Parathyroid adenoma (tissue), 2 donors: ENCODE data around the gene KCNQ1.

ENCODE experiments used
- H2AFZ ChIP-seq: fragments of 300-600 bp; sonication (generic); one replicate; pipeline ENCODE4 v1.7.0; 2017; ENCODE audit warnings: antibody characterized with exemption, mild to moderate bottlenecking
- H3K27ac ChIP-seq: fragments of 300-600 bp; sonication (generic); one replicate; pipeline ENCODE4 v1.7.0; 2017
- H3K27me3 ChIP-seq: fragments of 300-600 bp; sonication (generic); one replicate; pipeline ENCODE4 v1.7.0; 2017; ENCODE audit warnings: low read length; ENCODE audit not compliant: control insufficient read depth, insufficient read depth
- H3K36me3 ChIP-seq: fragments of 300-600 bp; sonication (generic); one replicate; pipeline ENCODE4 v1.7.0; 2017; ENCODE audit warnings: low read length; ENCODE audit not compliant: control insufficient read depth, insufficient read depth
- H3K4me1 ChIP-seq: fragments of 300-600 bp; sonication (generic); one replicate; pipeline ENCODE4 v1.7.0; 2017; ENCODE audit warnings: control low read depth
- H3K4me2 ChIP-seq: fragments of 300-600 bp; sonication (generic); one replicate; pipeline ENCODE4 v1.7.0; 2017; ENCODE audit warnings: low read length
- H3K4me3 ChIP-seq: fragments of 300-600 bp; sonication (generic); one replicate; pipeline ENCODE4 v1.7.0; 2017; ENCODE audit warnings: low read depth, low read length
- H3K79me2 ChIP-seq: fragments of 300-600 bp; sonication (generic); one replicate; pipeline ENCODE4 v1.7.0; 2017; ENCODE audit warnings: control low read depth
- H3K9ac ChIP-seq: fragments of 300-600 bp; sonication (generic); one replicate; pipeline ENCODE4 v1.7.0; 2017; ENCODE audit warnings: mild to moderate bottlenecking
- H3K9me3 ChIP-seq: fragments of 300-600 bp; sonication (generic); one replicate; pipeline ENCODE4 v1.7.0; 2017; ENCODE audit warnings: low read length; ENCODE audit not compliant: control insufficient read depth
- TF ChIP-seq, protein P1 (sequence below): fragments of 300-600 bp; sonication (generic); IDR thresholded peaks from one replicate; pipeline ENCODE4 v1.7.0; 2017; ENCODE audit warnings: antibody characterized with exemption, mild to moderate bottlenecking
- donor health status: primary hyperparathyroidism.

The KCNQ1 gene

DNA sequence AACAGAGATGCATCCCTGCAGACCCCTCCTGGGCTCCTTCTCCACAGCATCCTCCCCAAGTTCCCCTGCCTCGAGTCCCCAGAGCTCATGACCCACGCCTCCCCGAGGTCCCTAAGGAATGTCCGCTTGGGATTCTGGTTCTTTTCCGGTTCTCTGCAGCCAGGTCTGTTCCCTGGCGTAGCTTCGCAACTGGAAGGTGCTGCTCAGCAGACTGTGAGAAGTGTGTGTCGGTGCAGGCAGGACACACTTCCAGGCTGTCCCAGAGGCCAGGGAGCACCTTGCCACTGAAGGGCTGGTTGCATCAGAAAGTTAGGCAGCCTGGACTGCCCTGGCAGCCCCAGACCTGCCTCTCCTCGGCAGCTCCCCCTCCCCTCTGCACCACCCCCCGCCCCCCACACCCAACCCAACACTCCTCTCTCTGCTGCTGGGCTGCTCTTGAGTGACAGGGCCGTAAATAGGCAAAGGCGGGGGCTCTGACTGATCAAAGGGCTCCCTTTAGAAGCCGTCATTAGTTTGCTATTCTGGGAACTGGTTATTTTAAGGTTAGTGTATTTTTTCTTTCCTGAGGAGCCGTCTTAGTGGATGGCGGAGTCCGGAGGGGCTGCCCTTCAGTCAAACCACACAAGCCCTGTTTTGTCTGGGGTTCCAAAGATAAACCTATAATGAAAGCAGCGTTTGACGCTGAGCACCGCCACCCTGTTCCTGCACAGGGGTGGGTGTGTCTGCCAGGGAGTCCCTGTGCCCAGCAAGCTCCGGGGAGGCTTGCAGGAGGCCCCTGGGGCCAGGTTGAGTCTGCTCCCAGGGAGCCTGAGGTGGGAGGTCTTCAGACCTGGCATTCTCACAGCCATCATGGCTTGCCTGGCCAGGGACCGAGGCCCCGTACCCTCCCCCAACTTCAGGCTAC, 343.6 kb downstream of the KCNQ1 start:
- no peak overlapping the region for H3K27ac ChIP-seq
- H3K9me3 ChIP-seq: no peaks in the 10 kb centered on the region
- TF ChIP-seq, protein P1, sequence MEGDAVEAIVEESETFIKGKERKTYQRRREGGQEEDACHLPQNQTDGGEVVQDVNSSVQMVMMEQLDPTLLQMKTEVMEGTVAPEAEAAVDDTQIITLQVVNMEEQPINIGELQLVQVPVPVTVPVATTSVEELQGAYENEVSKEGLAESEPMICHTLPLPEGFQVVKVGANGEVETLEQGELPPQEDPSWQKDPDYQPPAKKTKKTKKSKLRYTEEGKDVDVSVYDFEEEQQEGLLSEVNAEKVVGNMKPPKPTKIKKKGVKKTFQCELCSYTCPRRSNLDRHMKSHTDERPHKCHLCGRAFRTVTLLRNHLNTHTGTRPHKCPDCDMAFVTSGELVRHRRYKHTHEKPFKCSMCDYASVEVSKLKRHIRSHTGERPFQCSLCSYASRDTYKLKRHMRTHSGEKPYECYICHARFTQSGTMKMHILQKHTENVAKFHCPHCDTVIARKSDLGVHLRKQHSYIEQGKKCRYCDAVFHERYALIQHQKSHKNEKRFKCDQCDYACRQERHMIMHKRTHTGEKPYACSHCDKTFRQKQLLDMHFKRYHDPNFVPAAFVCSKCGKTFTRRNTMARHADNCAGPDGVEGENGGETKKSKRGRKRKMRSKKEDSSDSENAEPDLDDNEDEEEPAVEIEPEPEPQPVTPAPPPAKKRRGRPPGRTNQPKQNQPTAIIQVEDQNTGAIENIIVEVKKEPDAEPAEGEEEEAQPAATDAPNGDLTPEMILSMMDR: no peak
- H2AFZ ChIP-seq: no peak overlapping the region
- H3K4me3 ChIP-seq: no peak overlapping the region
- H3K27me3 ChIP-seq: no peaks in the 10 kb centered on the region
- H3K36me3 ChIP-seq: no peaks in the 10 kb centered on the region
- H3K4me2 ChIP-seq: no peak overlapping the region
- no peaks in the 10 kb centered on the region for H3K79me2 ChIP-seq
- no peaks in the 10 kb centered on the region for H3K4me1 ChIP-seq
- H3K9ac ChIP-seq: no peak overlapping the region

DNA sequence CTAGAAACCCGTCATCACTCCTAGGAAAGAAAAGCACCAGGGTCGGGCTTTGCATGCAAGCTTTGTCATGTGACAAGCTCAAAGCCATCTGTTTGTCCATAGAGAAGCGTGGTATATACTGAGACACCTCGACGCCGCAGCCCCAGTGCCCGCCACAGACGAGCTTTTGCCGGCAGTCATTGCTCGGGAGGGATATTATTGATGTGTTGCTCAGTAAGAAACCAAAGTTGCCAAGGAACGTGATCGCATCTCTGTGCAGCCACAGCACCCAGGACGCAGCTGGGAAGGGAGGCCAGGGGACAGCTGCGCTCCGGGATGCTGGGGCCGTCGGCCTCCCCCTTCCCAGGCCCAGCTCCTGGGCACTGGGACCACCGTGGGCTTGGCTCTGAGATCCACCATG, 344.5 kb downstream of the KCNQ1 start:
- Histone ChIP-seq H2AFZ (no peak overlapping the region), H3K27ac (no peak overlapping the region), H3K9ac (no peak overlapping the region), H3K4me1 (no peaks in the 10 kb centered on the region), H3K79me2 (no peaks in the 10 kb centered on the region), H3K36me3 (no peaks in the 10 kb centered on the region), H3K9me3 (no peaks in the 10 kb centered on the region), H3K4me3 (no peak overlapping the region), H3K4me2 (no peak overlapping the region), H3K27me3 (no peaks in the 10 kb centered on the region)
- TF ChIP-seq, protein P1: no peak

DNA sequence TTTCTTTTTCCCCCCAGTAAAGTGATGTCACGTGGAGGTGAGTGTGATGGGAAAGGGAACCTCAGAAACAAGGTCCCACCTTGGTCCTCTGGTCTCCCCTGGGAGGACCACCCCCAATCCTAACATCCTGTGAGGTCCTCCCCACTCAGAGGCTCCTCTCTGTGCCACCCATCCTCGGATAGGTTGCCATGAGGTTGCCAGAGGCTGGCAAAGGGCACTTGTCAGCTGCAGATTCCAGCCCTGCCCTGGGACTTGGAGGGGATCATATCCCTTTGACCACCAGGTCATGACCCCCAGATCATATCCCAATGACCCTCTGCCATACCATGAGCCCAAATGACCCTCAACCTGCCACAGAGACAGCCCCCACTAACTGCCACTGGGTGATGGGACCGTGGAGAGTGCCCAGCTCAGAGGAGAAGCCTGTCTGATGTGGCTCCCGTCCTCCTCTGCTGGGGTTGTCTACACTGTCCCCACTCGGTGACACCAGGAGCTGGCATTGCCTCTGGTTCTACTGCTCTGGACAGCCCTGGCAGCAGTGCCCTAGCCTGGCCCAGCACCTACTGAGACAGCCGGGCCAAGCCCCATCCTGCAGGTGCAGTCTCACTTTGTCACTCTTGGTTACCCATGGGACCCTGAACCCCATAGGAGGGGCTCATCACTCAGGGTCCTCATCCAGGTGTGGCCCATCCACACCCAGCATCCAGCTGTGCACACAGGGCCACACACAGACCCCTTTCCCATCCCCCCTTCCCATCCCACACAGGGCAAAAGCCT, 345.2 kb downstream of the KCNQ1 start:
- Histone ChIP-seq H2AFZ (no peak overlapping the region), H3K4me2 (no peak overlapping the region), H3K27ac (no peak overlapping the region), H3K9me3 (no peaks in the 10 kb centered on the region), H3K4me1 (no peaks in the 10 kb centered on the region), H3K9ac (no peak overlapping the region), H3K4me3 (no peak overlapping the region), H3K27me3 (no peaks in the 10 kb centered on the region), H3K36me3 (no peaks in the 10 kb centered on the region), H3K79me2 (no peaks in the 10 kb centered on the region)
- TF ChIP-seq, protein P1: no peak

DNA sequence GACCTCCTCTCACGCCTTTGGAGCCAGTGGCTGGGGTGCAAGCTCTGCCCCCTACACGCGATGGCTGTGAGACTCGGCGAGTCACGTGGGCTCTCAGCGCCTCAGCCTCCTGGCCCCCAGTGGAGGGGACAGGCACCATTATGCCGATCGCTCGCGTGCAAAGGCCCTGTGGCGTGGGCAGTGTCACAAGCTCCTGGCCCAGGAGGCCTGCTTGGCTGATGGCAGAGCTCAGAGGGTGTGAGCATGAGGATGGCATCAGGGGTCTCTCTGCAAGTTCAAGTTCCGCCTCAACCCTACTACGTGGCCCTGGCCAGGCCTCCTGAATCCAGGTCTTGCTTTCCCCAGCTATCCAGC, 345.7 kb downstream of the KCNQ1 start:
- H3K9me3 ChIP-seq: no peaks in the 10 kb centered on the region
- TF ChIP-seq, protein P1: no peak
- H3K4me2 ChIP-seq: no peak overlapping the region
- H3K79me2 ChIP-seq: no peaks in the 10 kb centered on the region
- H3K27me3 ChIP-seq: no peaks in the 10 kb centered on the region
- H3K27ac ChIP-seq: no peak overlapping the region
- H3K9ac ChIP-seq: no peak overlapping the region
- no peaks in the 10 kb centered on the region for H3K36me3 ChIP-seq
- H3K4me1 ChIP-seq: no peaks in the 10 kb centered on the region
- no peak overlapping the region for H3K4me3 ChIP-seq
- H2AFZ ChIP-seq: no peak overlapping the region
